GM23248 (cell line): ENCODE data around the gene OSBPL7. TPM values are rescaled to one million over a fixed set of nuclear protein-coding genes. Genes with fewer than 3 reads are reported as not detected.

Experiments used
- DNase-seq: peaks from one replicate; pipeline ENCODE4 v3.0.0-alpha.2; 2015
- H2AFZ ChIP-seq: fragments of 200-600 bp; sonication (generic); 2 replicates; pipeline ENCODE4 v1.6.1; 2016; ENCODE audit warnings: antibody characterized with exemption
- H3F3A ChIP-seq: fragments of 200-600 bp; sonication (generic); 2 replicates; pipeline ENCODE4 v1.6.1; 2016; ENCODE audit warnings: mild to moderate bottlenecking, antibody characterized with exemption, mixed run types; ENCODE audit not compliant: insufficient read depth
- H3K27ac ChIP-seq: fragments of 200-600 bp; sonication (generic); 2 replicates; pipeline ENCODE4 v1.5.1; 2016; ENCODE audit warnings: mild to moderate bottlenecking
- H3K27me3 ChIP-seq: fragments of 200-600 bp; sonication (generic); replicated peaks from 2 replicates; pipeline ENCODE4 v1.6.1; 2016; ENCODE audit warnings: mild to moderate bottlenecking; ENCODE audit not compliant: insufficient read depth
- H3K36me3 ChIP-seq: fragments of 200-600 bp; sonication (generic); 2 replicates; pipeline ENCODE4 v1.6.1; 2016; ENCODE audit warnings: low read depth, mild to moderate bottlenecking
- H3K4me1 ChIP-seq: fragments of 200-600 bp; sonication (generic); 2 replicates; pipeline ENCODE4 v1.6.1; 2016; ENCODE audit warnings: mild to moderate bottlenecking; ENCODE audit not compliant: insufficient read depth
- H3K4me2 ChIP-seq: fragments of 200-600 bp; sonication (generic); one replicate; pipeline ENCODE4 v1.6.1; 2016; ENCODE audit warnings: mild to moderate bottlenecking; ENCODE audit not compliant: unreplicated experiment
- H3K4me3 ChIP-seq: fragments of 200-600 bp; sonication (generic); 2 replicates; pipeline ENCODE4 v1.5.1; 2016; ENCODE audit warnings: mild to moderate bottlenecking
- H3K79me2 ChIP-seq: fragments of 200-600 bp; sonication (generic); 2 replicates; pipeline ENCODE4 v1.6.1; 2016; ENCODE audit warnings: mild to moderate bottlenecking; ENCODE audit not compliant: insufficient read depth
- H3K9ac ChIP-seq: fragments of 200-600 bp; sonication (generic); 2 replicates; pipeline ENCODE4 v1.6.1; 2016; ENCODE audit warnings: mild to moderate bottlenecking
- H3K9me2 ChIP-seq: fragments of 200-600 bp; sonication (generic); 2 replicates; pipeline ENCODE4 v1.6.1; 2016; ENCODE audit warnings: mixed run types, mild to moderate bottlenecking, moderate library complexity; ENCODE audit not compliant: insufficient read depth
- H3K9me3 ChIP-seq: fragments of 200-600 bp; sonication (generic); one replicate; pipeline ENCODE4 v1.6.1; 2017; ENCODE audit warnings: low read depth
- H4K20me1 ChIP-seq: fragments of 200-600 bp; sonication (generic); 2 replicates; pipeline ENCODE4 v1.6.0; 2016; ENCODE audit not compliant: insufficient read depth
- EZH2 ChIP-seq: fragments of 200-600 bp; sonication (generic); IDR thresholded peaks from 2 replicates; pipeline ENCODE4 v1.6.1; 2018; ENCODE audit warnings: antibody characterized with exemption, mild to moderate bottlenecking; ENCODE audit not compliant: insufficient read depth, poor library complexity, severe bottlenecking
- EZH2phosphoT487 ChIP-seq: fragments of 200-600 bp; sonication (generic); IDR thresholded peaks from 2 replicates; pipeline ENCODE4 v1.6.1; 2018; ENCODE audit warnings: antibody characterized with exemption, moderate library complexity, mild to moderate bottlenecking, low read depth; ENCODE audit not compliant: insufficient read depth
- WGBS, 2 experiments: methylation state at CpG; one replicate each; pipeline ENCODE4 v1.1.6; 2015 to 2017; ENCODE audit warnings: low lambda C conversion rate in 2 of 2, low coverage in 1 of 2; ENCODE audit errors: missing lambda C conversion rate in 2 of 2; 5-methylcytosine and 5-hydroxymethylcytosine counted together
- in situ Hi-C: fragments of 300-500 bp; cut with MboI; formaldehyde crosslinking; loops from 2 replicates; pipeline ENCODE4 v1.15.0; 2020
- polyA plus RNA-seq: library from polyadenylated mRNA; unstranded; fragments of >200 nt; fragmentation: Nextera tagmentation; extraction: Ambion mirVana; gene quantifications from 2 replicates; pipeline ENCODE4 v1.2.1, GENCODE V29; 2016
- total RNA-seq: library from RNA; depleted of rRNA; stranded (reverse); fragments of >200 nt; shearing (Covaris generic); gene quantifications from 2 replicates; pipeline ENCODE4 v1.2.3, GENCODE V29; 2014

OSBPL7 gene
- total and polyA plus RNA-seq, 2 experiments from 2014 or later, result 2.0 to 5.0 TPM

- DNase-seq, result no peak
- no peaks in the 10 kb centered on the region for H3K79me2 ChIP-seq
- H3K36me3 ChIP-seq, result no peaks in the 10 kb centered on the region
- H3K4me1 ChIP-seq, result peaks cover 3% of the 10 kb centered on the region
- no peaks in the 10 kb centered on the region for H3K9me2 ChIP-seq
- no peaks in the 10 kb centered on the region for H3K27me3 ChIP-seq
- no peak overlapping the region for H3K9ac ChIP-seq
- no peak for TF ChIP-seq EZH2
- no peak for TF ChIP-seq EZH2phosphoT487
- in situ Hi-C loops, result no loop called here
- H2AFZ ChIP-seq, result no peak overlapping the region
- H3K4me3 ChIP-seq, result no peak overlapping the region
- H3K27ac ChIP-seq, result no peak overlapping the region
- H3F3A ChIP-seq, result 0 out of 2 replicates have a peak, but pooled peaks cover 4% of the 10 kb centered on the region
- H4K20me1 ChIP-seq, result no peaks in the 10 kb centered on the region
- H3K4me2 ChIP-seq, result no peak overlapping the region
- H3K9me3 ChIP-seq, result no peaks in the 10 kb centered on the region
- WGBS, 2 experiments, result 91% methylated on average over 20 to 21 of the region's 21 CpGs
These were observed 6.3 kb downstream of the OSBPL7 start for GRCh38 chr17:47815106-47815918.

GRCh38 chr17:47813512-47814031 is 8.0 kb downstream of the OSBPL7 start:
- Histone ChIP-seq H4K20me1 (no peaks in the 10 kb centered on the region), H3K9me2 (no peaks in the 10 kb centered on the region), H3K27me3 (no peaks in the 10 kb centered on the region), H3K27ac (no peak overlapping the region), H3K9ac (no peak overlapping the region), H3K4me3 (no peak overlapping the region), H3K36me3 (no peaks in the 10 kb centered on the region), H3K4me2 (no peak overlapping the region), H3K9me3 (no peaks in the 10 kb centered on the region), H3K4me1 (peaks cover 10% of the 10 kb centered on the region), H3F3A (peaks cover 14% of the 10 kb centered on the region; the same call in 1 of the 2 replicates), H2AFZ (no peak overlapping the region), H3K79me2 (no peaks in the 10 kb centered on the region)
- no peak for DNase-seq
- TF ChIP-seq EZH2, result no peak
- no peak for TF ChIP-seq EZH2phosphoT487
- in situ Hi-C loops, result no loop called here
- WGBS, 2 experiments, result 99% methylated on average over 20 to 22 of the region's 22 CpGs

- H3K4me3 ChIP-seq, result no peak overlapping the region
- DNase-seq, result no peak
- H3K79me2 ChIP-seq, result no peaks in the 10 kb centered on the region
- no peak overlapping the region for H3K4me2 ChIP-seq
- no peaks in the 10 kb centered on the region for H3K27me3 ChIP-seq
- TF ChIP-seq EZH2phosphoT487 (no peak), EZH2 (no peak)
- H3K36me3 ChIP-seq, result no peaks in the 10 kb centered on the region
- H3K9me2 ChIP-seq, result no peaks in the 10 kb centered on the region
- H3F3A ChIP-seq, result peaks cover 14% of the 10 kb centered on the region; the same call in 1 of the 2 replicates
- 94 to 96% methylated on average over 14 of the region's 14 CpGs for WGBS, 2 experiments
- peaks cover 10% of the 10 kb centered on the region for H3K4me1 ChIP-seq
- no peaks in the 10 kb centered on the region for H3K9me3 ChIP-seq
- in situ Hi-C loops, result no loop called here
- no peak overlapping the region for H2AFZ ChIP-seq
- no peak overlapping the region for H3K9ac ChIP-seq
- H4K20me1 ChIP-seq, result no peaks in the 10 kb centered on the region
- H3K27ac ChIP-seq, result no peak overlapping the region
These were observed 8.5 kb downstream of the OSBPL7 start for GRCh38 chr17:47813077-47813476.

- no peak for DNase-seq
- no peaks in the 10 kb centered on the region for H4K20me1 ChIP-seq
- H3K4me3 ChIP-seq, result no peak overlapping the region
- no peak overlapping the region for H3K27ac ChIP-seq
- no peaks in the 10 kb centered on the region for H3K79me2 ChIP-seq
- no peak overlapping the region for H3K4me2 ChIP-seq
- H3K9ac ChIP-seq, result no peak overlapping the region
- in situ Hi-C loops, result no loop called here
- H3K36me3 ChIP-seq, result no peaks in the 10 kb centered on the region
- WGBS, 2 experiments, result 86 to 88% methylated on average over 18 of the region's 18 CpGs
- H3K27me3 ChIP-seq, result no peaks in the 10 kb centered on the region
- no peaks in the 10 kb centered on the region for H3K9me3 ChIP-seq
- H3K9me2 ChIP-seq, result no peaks in the 10 kb centered on the region
- TF ChIP-seq EZH2phosphoT487 (no peak), EZH2 (no peak)
- H3F3A ChIP-seq, result peaks cover 14% of the 10 kb centered on the region; the same call in 1 of the 2 replicates
- H3K4me1 ChIP-seq, result peaks cover 10% of the 10 kb centered on the region
- H2AFZ ChIP-seq, result no peak overlapping the region
These were observed 9.3 kb downstream of the OSBPL7 start for GRCh38 chr17:47812146-47812920.
